HCT116 (cell line): ENCODE data around the gene DOK6. TPM values are rescaled to one million over a fixed set of nuclear protein-coding genes. Genes with fewer than 3 reads are reported as not detected.

Experiments
- ATAC-seq: fragments of 200-7000 bp; cut with Tn5 transposase; 2 replicates; pipeline ENCODE4 v1.9.1; 2020; ENCODE audit warnings: mild to moderate bottlenecking, moderate library complexity
- BruUV-seq: library from RNA; stranded (reverse); fragments of 400-500 nt; replicated peaks from 2 replicates; lab custom pipeline; 2021; lab: Mats Ljungman, UMichigan
- CTCF ChIA-PET: fragments of 300-600 bp; sonication (Branson Sonifier 250); formaldehyde crosslinking; loops from one replicate; lab custom pipeline; 2021; ENCODE audit warnings: antibody characterized with exemption; lab: Charles Lee
- POLR2A ChIA-PET: fragments of 300-600, 350-600 bp; sonication (Branson Sonifier 250); formaldehyde crosslinking; loops from one replicate; lab custom pipeline; 2021; ENCODE audit warnings: antibody characterized with exemption; lab: Charles Lee
- RAD21 ChIA-PET, 2 experiments: fragments of 300-600 bp; sonication (Branson Sonifier 250); formaldehyde crosslinking; loops; one replicate each; lab custom pipeline; 2023; ENCODE audit warnings: low total read pairs in 2 of 2; ENCODE audit not compliant: uncharacterized antibody in 2 of 2, unreplicated experiment in 2 of 2, low non-redundant PET in 1 of 2; lab: Charles Lee
- DNase-seq: peaks from one replicate; pipeline ENCODE4 v3.0.0-alpha.2; 2010; ENCODE audit warnings: low read depth, low spot score
- H2AFZ ChIP-seq: fragments of 200-600 bp; shearing (Covaris generic), sonication (generic); 2 replicates; pipeline ENCODE4 v1.6.1; 2017; ENCODE audit warnings: low read depth, mixed run types, mixed read lengths, antibody characterized with exemption, low read length; ENCODE audit not compliant: poor library complexity, severe bottlenecking
- H3K27ac ChIP-seq: 2 replicates; pipeline ENCODE4 v1.5.1; 2012; ENCODE audit warnings: low read depth, low read length
- H3K27me3 ChIP-seq: fragments of 200-600 bp; sonication (generic); 2 replicates; pipeline ENCODE4 v1.6.1; 2016; ENCODE audit warnings: mixed run types, low read length, mixed read lengths; ENCODE audit not compliant: insufficient read depth
- H3K36me3 ChIP-seq, 2 experiments: fragments of 200-500 bp in 1 of 2; fragments of 200-600 bp in 1 of 2; sonication (Bioruptor generic) in 1 of 2; sonication (generic) in 1 of 2; 2 replicates each; pipeline versions ENCODE4 v1.5.1 to v1.6.1; 2014 to 2016; ENCODE audit warnings: low read length in 2 of 2, inconsistent platforms in 1 of 2, mixed read lengths in 1 of 2, mixed run types in 1 of 2; ENCODE audit not compliant: insufficient read depth in 2 of 2, control insufficient read depth in 1 of 2
- H3K4me1 ChIP-seq, 2 experiments: fragments of 200-600 bp in 1 of 2; sonication (generic) in 1 of 2; 2 replicates each; pipeline versions ENCODE4 v1.5.1 to v1.6.1; 2012 to 2017; ENCODE audit warnings: low read length in 2 of 2, inconsistent platforms in 1 of 2, mild to moderate bottlenecking in 1 of 2, mixed read lengths in 1 of 2, mixed run types in 1 of 2, moderate library complexity in 1 of 2; ENCODE audit not compliant: insufficient read depth in 2 of 2, control insufficient read depth in 1 of 2
- H3K4me2 ChIP-seq: fragments of 200-600 bp; sonication (generic); 2 replicates; pipeline ENCODE4 v1.6.1; 2017; ENCODE audit warnings: mixed run types, low read length, mixed read lengths
- H3K4me3 ChIP-seq, 2 experiments: fragments of 200-600 bp in 1 of 2; sonication (generic) in 1 of 2; replicated peaks in 1 of 2; 2 replicates each; pipeline ENCODE4 v1.5.1; 2011 to 2016; ENCODE audit warnings: low read length in 2 of 2, control low read depth in 1 of 2, low read depth in 1 of 2, mild to moderate bottlenecking in 1 of 2, mixed read lengths in 1 of 2, mixed run types in 1 of 2
- H3K79me2 ChIP-seq: fragments of 200-600 bp; sonication (generic); 2 replicates; pipeline ENCODE4 v1.6.1; 2017; ENCODE audit warnings: mild to moderate bottlenecking, mixed run types, low read length, moderate library complexity, mixed read lengths; ENCODE audit not compliant: insufficient read depth
- H3K9ac ChIP-seq: fragments of 200-600 bp; sonication (generic); 2 replicates; pipeline ENCODE4 v1.6.1; 2016; ENCODE audit warnings: low read length, mixed read lengths
- H3K9me2 ChIP-seq: fragments of 200-600 bp; sonication (generic), shearing (Covaris generic); 2 replicates; pipeline ENCODE4 v1.6.1; 2017; ENCODE audit warnings: mixed run types, mild to moderate bottlenecking, moderate library complexity; ENCODE audit not compliant: insufficient read depth
- H3K9me3 ChIP-seq, 2 experiments: fragments of 200-500 bp in 1 of 2; fragments of 200-600 bp in 1 of 2; sonication (Bioruptor generic) in 1 of 2; sonication (generic) in 1 of 2; 2 replicates each; pipeline ENCODE4 v1.6.1; 2014 to 2017; ENCODE audit warnings: low read length in 2 of 2, mixed read lengths in 2 of 2, inconsistent platforms in 1 of 2, low read depth in 1 of 2, mild to moderate bottlenecking in 1 of 2, mixed run types in 1 of 2, moderate library complexity in 1 of 2; ENCODE audit not compliant: control insufficient read depth in 1 of 2, insufficient read depth in 1 of 2
- H4K20me1 ChIP-seq: fragments of 200-600 bp; sonication (generic), shearing (Covaris generic); 2 replicates; pipeline ENCODE4 v1.6.1; 2017; ENCODE audit warnings: mixed run types, mild to moderate bottlenecking, moderate library complexity; ENCODE audit not compliant: insufficient read depth
- CBX3 ChIP-seq: IDR thresholded peaks from 2 replicates; pipeline ENCODE4 v1.6.1; 2012; ENCODE audit warnings: low read depth
- CEBPB ChIP-seq: IDR thresholded peaks from 2 replicates; pipeline ENCODE4 v1.6.1; 2012; ENCODE audit warnings: low read depth
- EGR1 ChIP-seq: IDR thresholded peaks from 2 replicates; pipeline ENCODE4 v1.6.1; 2012; ENCODE audit warnings: low read depth
- EZH2 ChIP-seq: fragments of 200-600 bp; sonication (generic); IDR thresholded peaks from 2 replicates; pipeline ENCODE4 v1.6.1; 2017; ENCODE audit warnings: antibody characterized with exemption, mixed run types
- EZH2phosphoT487 ChIP-seq: fragments of 200-600 bp; IDR thresholded peaks from 2 replicates; pipeline ENCODE4 v1.6.1; 2018; ENCODE audit warnings: antibody characterized with exemption, borderline replicate concordance
- FOSL1 ChIP-seq: IDR thresholded peaks from 2 replicates; pipeline ENCODE4 v1.6.1; 2012; ENCODE audit warnings: low read depth
- POLR2A ChIP-seq: IDR thresholded peaks from 2 replicates; pipeline ENCODE4 v1.7.0; 2011; ENCODE audit warnings: borderline replicate concordance; ENCODE audit not compliant: insufficient read depth, insufficient read length; ENCODE audit errors: extremely low read depth
- RAD21 ChIP-seq: IDR thresholded peaks from 2 replicates; pipeline ENCODE4 v1.6.1; 2012; ENCODE audit warnings: low read depth, mild to moderate bottlenecking
- SIN3A ChIP-seq: IDR thresholded peaks from 2 replicates; pipeline ENCODE4 v1.6.1; 2012; ENCODE audit warnings: low read depth
- SP1 ChIP-seq: IDR thresholded peaks from 2 replicates; pipeline ENCODE4 v1.6.1; 2012; ENCODE audit warnings: low read depth
- TCF7L2 ChIP-seq: IDR thresholded peaks from 2 replicates; pipeline ENCODE4 v1.7.0; 2011; ENCODE audit warnings: borderline replicate concordance, inconsistent platforms; ENCODE audit not compliant: insufficient read depth, insufficient read length; ENCODE audit errors: extremely low read depth
- YY1 ChIP-seq: IDR thresholded peaks from 2 replicates; pipeline ENCODE4 v1.6.1; 2011; ENCODE audit warnings: low read length, low read depth, moderate library complexity, mild to moderate bottlenecking; ENCODE audit not compliant: insufficient replicate concordance; ENCODE audit errors: extremely low read depth
- ZFX ChIP-seq: fragments of 450-650 bp; IDR thresholded peaks from 2 replicates; pipeline ENCODE4 v1.6.1; 2017
- ZNF274 ChIP-seq: fragments of 200-500 bp; sonication (Bioruptor generic); IDR thresholded peaks from 2 replicates; pipeline ENCODE4 v1.6.1; 2014; ENCODE audit warnings: mild to moderate bottlenecking, low read depth, low read length, inconsistent platforms
- intact Hi-C: fragments of 100-400 bp; cut with micrococcal nuclease; formaldehyde crosslinking; loops from 2 replicates; pipeline ENCODE4 v1.10.0; 2022
- total RNA-seq: library from RNA; stranded (reverse); gene quantifications from one replicate; pipeline ENCODE4 v1.2.1, GENCODE V29; 2021; ENCODE audit not compliant: unreplicated experiment
- TF ChIP-seq, protein P1 (sequence below): IDR thresholded peaks from 2 replicates; pipeline ENCODE4 v1.6.1; 2012
- TF ChIP-seq, protein P2 (sequence below), 3 experiments: fragments of 200-600 bp in 1 of 3; sonication (generic) in 1 of 3; IDR thresholded peaks in 2 of 3; conservative IDR thresholded peaks in 1 of 3; 2 replicates each; pipeline ENCODE4 v1.5.1; 2012 to 2017; ENCODE audit warnings: low read depth in 2 of 3, low read length in 2 of 3, antibody characterized with exemption in 1 of 3, borderline replicate concordance in 1 of 3, control low read depth in 1 of 3, mild to moderate bottlenecking in 1 of 3, mixed read lengths in 1 of 3, mixed run types in 1 of 3, moderate library complexity in 1 of 3; ENCODE audit not compliant: insufficient read depth in 1 of 3
- TF ChIP-seq, protein P3 (sequence below): IDR thresholded peaks from 2 replicates; pipeline ENCODE4 v1.6.1; 2012; ENCODE audit warnings: low read depth

Gene DOK6
- total RNA-seq, 1 experiment from 2014 or later = not detected

DNA sequence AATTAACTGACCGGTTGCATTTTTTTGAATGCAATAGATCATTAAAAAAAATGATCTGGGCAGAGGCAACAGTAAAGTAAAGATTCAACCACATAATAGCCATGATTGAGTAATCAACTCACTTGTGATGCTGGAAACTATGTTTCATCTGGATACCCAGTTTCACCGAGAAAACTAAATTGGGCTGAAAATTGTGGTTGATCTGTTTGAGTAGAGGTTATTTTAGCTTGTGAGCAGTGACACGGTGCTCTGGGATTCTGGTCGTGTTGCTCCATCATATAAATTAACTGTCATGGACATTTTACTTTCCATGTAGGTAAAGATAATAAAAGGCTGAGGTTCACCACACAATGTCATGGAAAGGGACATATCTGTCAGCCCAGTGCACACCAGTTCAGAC, 488.3 kb downstream of the DOK6 start:
- RAD21 ChIA-PET = no interaction called here
- CTCF ChIA-PET = no interaction called here
- POLR2A ChIA-PET = no interaction called here
- no peak overlapping the region for H3K4me2 ChIP-seq
- no peaks in the 10 kb centered on the region for H4K20me1 ChIP-seq
- no peaks in the 10 kb centered on the region for H3K9me3 ChIP-seq
- no peaks in the 10 kb centered on the region for H3K79me2 ChIP-seq
- ATAC-seq = no peak
- H3K36me3 ChIP-seq = no peaks in the 10 kb centered on the region
- DNase-seq = no peak
- no peak overlapping the region for H2AFZ ChIP-seq
- intact Hi-C loops = no loop called here
- no peak overlapping the region for H3K4me3 ChIP-seq
- no peak overlapping the region for H3K27ac ChIP-seq
- no TSS peak for BruUV-seq
- H3K27me3 ChIP-seq = no peaks in the 10 kb centered on the region
- H3K9me2 ChIP-seq = no peaks in the 10 kb centered on the region
- H3K4me1 ChIP-seq = no peaks in the 10 kb centered on the region
- H3K9ac ChIP-seq = no peak overlapping the region
- TF ChIP-seq ZNF274 (no peak), ZFX (no peak), POLR2A (no peak), SIN3A (no peak), CEBPB (no peak), FOSL1 (no peak), EZH2 (no peak), RAD21 (no peak), EZH2phosphoT487 (no peak), EGR1 (no peak), TCF7L2 (no peak)
- TF ChIP-seq, protein P1, sequence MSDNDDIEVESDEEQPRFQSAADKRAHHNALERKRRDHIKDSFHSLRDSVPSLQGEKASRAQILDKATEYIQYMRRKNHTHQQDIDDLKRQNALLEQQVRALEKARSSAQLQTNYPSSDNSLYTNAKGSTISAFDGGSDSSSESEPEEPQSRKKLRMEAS = no peak

DNA sequence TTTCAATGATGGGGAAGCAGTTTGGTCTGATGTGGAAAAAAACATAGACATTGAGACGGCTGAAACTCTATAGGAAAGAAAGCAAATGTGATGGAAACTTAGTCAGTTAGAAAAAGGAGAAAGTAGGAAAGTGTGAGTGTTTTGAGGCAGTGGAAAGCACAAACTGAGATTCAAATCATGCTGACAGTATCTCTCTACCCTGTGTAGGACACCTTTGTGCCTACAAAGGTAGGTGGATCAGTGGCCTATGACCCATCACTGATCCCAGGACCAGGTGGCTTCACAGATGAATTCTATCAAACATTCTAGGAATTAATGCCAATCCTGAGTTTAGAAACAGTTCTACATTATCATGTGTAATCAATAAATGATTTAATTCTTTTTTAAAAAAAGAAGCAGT, 489.9 kb downstream of the DOK6 start:
- no peak overlapping the region for H3K9ac ChIP-seq
- no peak for ATAC-seq
- intact Hi-C loops = no loop called here
- TF ChIP-seq YY1 (no peak), TCF7L2 (no peak), RAD21 (no peak), CBX3 (no peak), POLR2A (no peak), FOSL1 (no peak), SP1 (no peak)
- TF ChIP-seq, protein P2, sequence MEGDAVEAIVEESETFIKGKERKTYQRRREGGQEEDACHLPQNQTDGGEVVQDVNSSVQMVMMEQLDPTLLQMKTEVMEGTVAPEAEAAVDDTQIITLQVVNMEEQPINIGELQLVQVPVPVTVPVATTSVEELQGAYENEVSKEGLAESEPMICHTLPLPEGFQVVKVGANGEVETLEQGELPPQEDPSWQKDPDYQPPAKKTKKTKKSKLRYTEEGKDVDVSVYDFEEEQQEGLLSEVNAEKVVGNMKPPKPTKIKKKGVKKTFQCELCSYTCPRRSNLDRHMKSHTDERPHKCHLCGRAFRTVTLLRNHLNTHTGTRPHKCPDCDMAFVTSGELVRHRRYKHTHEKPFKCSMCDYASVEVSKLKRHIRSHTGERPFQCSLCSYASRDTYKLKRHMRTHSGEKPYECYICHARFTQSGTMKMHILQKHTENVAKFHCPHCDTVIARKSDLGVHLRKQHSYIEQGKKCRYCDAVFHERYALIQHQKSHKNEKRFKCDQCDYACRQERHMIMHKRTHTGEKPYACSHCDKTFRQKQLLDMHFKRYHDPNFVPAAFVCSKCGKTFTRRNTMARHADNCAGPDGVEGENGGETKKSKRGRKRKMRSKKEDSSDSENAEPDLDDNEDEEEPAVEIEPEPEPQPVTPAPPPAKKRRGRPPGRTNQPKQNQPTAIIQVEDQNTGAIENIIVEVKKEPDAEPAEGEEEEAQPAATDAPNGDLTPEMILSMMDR (IDR thresholded peaks at IDR 0.05 in 2 of 3, conservative IDR thresholded peaks at IDR 0.05 in 1 of 3; ENCODE audit: borderline replicate concordance in 1 of 3, insufficient read depth in 1 of 3, low read depth in 2 of 3, low read length in 2 of 3) = no peak
- TF ChIP-seq, protein P3, sequence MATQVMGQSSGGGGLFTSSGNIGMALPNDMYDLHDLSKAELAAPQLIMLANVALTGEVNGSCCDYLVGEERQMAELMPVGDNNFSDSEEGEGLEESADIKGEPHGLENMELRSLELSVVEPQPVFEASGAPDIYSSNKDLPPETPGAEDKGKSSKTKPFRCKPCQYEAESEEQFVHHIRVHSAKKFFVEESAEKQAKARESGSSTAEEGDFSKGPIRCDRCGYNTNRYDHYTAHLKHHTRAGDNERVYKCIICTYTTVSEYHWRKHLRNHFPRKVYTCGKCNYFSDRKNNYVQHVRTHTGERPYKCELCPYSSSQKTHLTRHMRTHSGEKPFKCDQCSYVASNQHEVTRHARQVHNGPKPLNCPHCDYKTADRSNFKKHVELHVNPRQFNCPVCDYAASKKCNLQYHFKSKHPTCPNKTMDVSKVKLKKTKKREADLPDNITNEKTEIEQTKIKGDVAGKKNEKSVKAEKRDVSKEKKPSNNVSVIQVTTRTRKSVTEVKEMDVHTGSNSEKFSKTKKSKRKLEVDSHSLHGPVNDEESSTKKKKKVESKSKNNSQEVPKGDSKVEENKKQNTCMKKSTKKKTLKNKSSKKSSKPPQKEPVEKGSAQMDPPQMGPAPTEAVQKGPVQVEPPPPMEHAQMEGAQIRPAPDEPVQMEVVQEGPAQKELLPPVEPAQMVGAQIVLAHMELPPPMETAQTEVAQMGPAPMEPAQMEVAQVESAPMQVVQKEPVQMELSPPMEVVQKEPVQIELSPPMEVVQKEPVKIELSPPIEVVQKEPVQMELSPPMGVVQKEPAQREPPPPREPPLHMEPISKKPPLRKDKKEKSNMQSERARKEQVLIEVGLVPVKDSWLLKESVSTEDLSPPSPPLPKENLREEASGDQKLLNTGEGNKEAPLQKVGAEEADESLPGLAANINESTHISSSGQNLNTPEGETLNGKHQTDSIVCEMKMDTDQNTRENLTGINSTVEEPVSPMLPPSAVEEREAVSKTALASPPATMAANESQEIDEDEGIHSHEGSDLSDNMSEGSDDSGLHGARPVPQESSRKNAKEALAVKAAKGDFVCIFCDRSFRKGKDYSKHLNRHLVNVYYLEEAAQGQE = no peak

More for the DNA sequence above, 489.9 kb downstream of the DOK6 start:
- no TSS peak for BruUV-seq
- Histone ChIP-seq H3K79me2 (no peaks in the 10 kb centered on the region), H3K36me3 (no peaks in the 10 kb centered on the region), H3K9me3 (no peaks in the 10 kb centered on the region), H3K27ac (no peak overlapping the region), H3K4me2 (no peak overlapping the region), H3K9me2 (no peaks in the 10 kb centered on the region), H3K4me1 (no peaks in the 10 kb centered on the region), H2AFZ (no peak overlapping the region), H3K27me3 (no peaks in the 10 kb centered on the region), H4K20me1 (no peaks in the 10 kb centered on the region), H3K4me3 (no peak overlapping the region)
- ChIA-PET POLR2A (no interaction called here), RAD21 (no interaction called here), CTCF (no interaction called here)
- DNase-seq = no peak
